HepG2 (cell line): ENCODE measurements around the gene CTNNA2. TPM values are rescaled to one million over a fixed set of nuclear protein-coding genes. Genes with fewer than 3 reads are reported as not detected.

Source experiments
- ATAC-seq: fragments of 200-7000 bp; cut with Tn5 transposase; 3 replicates; pipeline ENCODE4 v1.9.1; 2020; ENCODE audit warnings: mild to moderate bottlenecking, moderate library complexity
- BruUV-seq: library from RNA; stranded (reverse); fragments of 400-500 nt; replicated peaks from 2 replicates; lab custom pipeline; 2021; lab: Mats Ljungman, UMichigan
- CTCF ChIA-PET: fragments of 300-600 bp; formaldehyde crosslinking; extraction: SDS; loops from one replicate; lab custom pipeline; 2021; ENCODE audit warnings: low total read pairs, inconsistent platforms, low intra/inter-chr PET ratio; lab: Yijun Ruan, JAX
- POLR2A ChIA-PET: fragments of 350-600 bp; sonication (Branson Sonifier 250); formaldehyde crosslinking; loops from one replicate; lab custom pipeline; 2020; ENCODE audit warnings: antibody characterized with exemption, inconsistent platforms; lab: Yijun Ruan, JAX
- DNase-seq: peaks from one replicate; pipeline ENCODE4 v3.0.0-alpha.2; 2015; ENCODE audit warnings: low spot score
- FAIRE-seq: peaks from 3 replicates; lab custom pipeline; 2011; peaks lifted over from hg19 to GRCh38; lab: Jason Lieb, UNC
- H2AFZ ChIP-seq: one replicate; pipeline ENCODE4 v1.6.1; 2011; ENCODE audit warnings: low read length, inconsistent platforms
- H3K27ac ChIP-seq: fragments of 300-600 bp; 3 replicates; pipeline ENCODE4 v1.8.0; 2011; ENCODE audit warnings: mixed run types, mild to moderate bottlenecking, mixed read lengths, low read length, inconsistent platforms; ENCODE audit not compliant: insufficient read depth; ENCODE audit errors: extremely low read length
- H3K27me3 ChIP-seq, 2 experiments: fragments of 200-600 bp in 1 of 2; 2 replicates in 1 of 2; 3 replicates in 1 of 2; pipeline versions ENCODE4 v1.6.0 to v1.8.0; 2011; ENCODE audit warnings: low read length in 2 of 2, mild to moderate bottlenecking in 2 of 2, moderate library complexity in 2 of 2, inconsistent platforms in 1 of 2; ENCODE audit not compliant: insufficient read depth in 2 of 2, control insufficient read depth in 1 of 2
- H3K36me3 ChIP-seq, 2 experiments: fragments of 200-600 bp in 1 of 2; replicated peaks in 1 of 2; 2 replicates in 1 of 2; 3 replicates in 1 of 2; pipeline versions ENCODE4 v1.5.1 to v1.8.0; 2011; ENCODE audit warnings: low read length in 2 of 2, inconsistent platforms in 1 of 2; ENCODE audit not compliant: insufficient read depth in 2 of 2, control insufficient read depth in 1 of 2
- H3K4me1 ChIP-seq: 2 replicates; pipeline ENCODE4 v1.5.1; 2012; ENCODE audit warnings: low read length, inconsistent platforms; ENCODE audit not compliant: insufficient read depth
- H3K4me2 ChIP-seq: 2 replicates; pipeline ENCODE4 v1.6.0; 2011; ENCODE audit warnings: low read depth, low read length, inconsistent platforms
- H3K4me3 ChIP-seq, 3 experiments: fragments of 200-600 bp in 1 of 3; sonication (generic), shearing (Covaris generic) in 1 of 3; replicated peaks in 1 of 3; 2 replicates each; pipeline ENCODE4 v1.5.1; 2011 to 2016; ENCODE audit warnings: low read length in 3 of 3, inconsistent platforms in 2 of 3, low read depth in 2 of 3, mild to moderate bottlenecking in 2 of 3, control low read depth in 1 of 3, mixed read lengths in 1 of 3; ENCODE audit not compliant: insufficient read depth in 1 of 3
- H3K79me2 ChIP-seq: one replicate; pipeline ENCODE4 v1.6.1; 2011; ENCODE audit warnings: low read length, inconsistent platforms; ENCODE audit not compliant: insufficient read depth
- H3K9ac ChIP-seq: 2 replicates; pipeline ENCODE4 v1.6.0; 2011; ENCODE audit warnings: mild to moderate bottlenecking, low read depth, low read length, inconsistent platforms; ENCODE audit not compliant: insufficient read depth
- H3K9me3 ChIP-seq: 2 replicates; pipeline ENCODE4 v1.5.1; 2012; ENCODE audit warnings: mild to moderate bottlenecking, low read length
- H4K20me1 ChIP-seq: 2 replicates; pipeline ENCODE4 v1.6.0; 2011; ENCODE audit warnings: inconsistent platforms, mild to moderate bottlenecking, low read length, moderate library complexity; ENCODE audit not compliant: insufficient read depth
- ARID4A ChIP-seq: sonication (generic); formaldehyde crosslinking; IDR thresholded peaks from 2 replicates; pipeline ENCODE4 v1.5.0; 2020; ENCODE audit warnings: mild to moderate bottlenecking, missing genetic modification reagents, borderline replicate concordance
- CEBPG ChIP-seq: IDR thresholded peaks from 2 replicates; pipeline ENCODE4 v1.6.1; 2016
- EP300 ChIP-seq, 3 experiments: sonication (generic) in 1 of 3; formaldehyde crosslinking in 1 of 3; IDR thresholded peaks; 2 replicates each; pipeline versions ENCODE4 v1.5.1 to v1.6.1; 2011 to 2020; ENCODE audit warnings: low read depth in 2 of 3, low read length in 2 of 3, borderline replicate concordance in 1 of 3, improper control_type of control experiment in 1 of 3, mild to moderate bottlenecking in 1 of 3, missing genetic modification reagents in 1 of 3, moderate library complexity in 1 of 3
- FOXO1 ChIP-seq: sonication (generic); formaldehyde crosslinking; IDR thresholded peaks from 2 replicates; pipeline ENCODE4 v1.4.0; 2020; ENCODE audit warnings: missing genetic modification reagents
- HNRNPL ChIP-seq: fragments of 200-400 bp; formaldehyde crosslinking; IDR thresholded peaks from 2 replicates; pipeline ENCODE4 v1.6.1; 2017; ENCODE audit warnings: mild to moderate bottlenecking, low read depth, low read length
- JUN ChIP-seq: sonication (generic); formaldehyde crosslinking; IDR thresholded peaks from 2 replicates; pipeline ENCODE4 v1.4.0; 2020; ENCODE audit warnings: mild to moderate bottlenecking, missing genetic modification reagents
- MTA1 ChIP-seq: sonication (generic); formaldehyde crosslinking; IDR thresholded peaks from 2 replicates; pipeline ENCODE4 v1.4.0; 2020; ENCODE audit warnings: missing genetic modification reagents, mild to moderate bottlenecking, borderline replicate concordance
- MXI1 ChIP-seq: IDR thresholded peaks from 3 replicates; pipeline ENCODE4 v1.6.1; 2012; ENCODE audit warnings: low read depth, low read length, inconsistent platforms, borderline replicate concordance
- PREB ChIP-seq: sonication (generic); formaldehyde crosslinking; IDR thresholded peaks from 2 replicates; pipeline ENCODE4 v1.4.0; 2020; ENCODE audit warnings: missing genetic modification reagents
- RAD51 ChIP-seq: fragments of 450-650 bp; IDR thresholded peaks from 2 replicates; pipeline ENCODE4 v1.6.1; 2016; ENCODE audit warnings: borderline replicate concordance
- RFX3 ChIP-seq: IDR thresholded peaks from 2 replicates; pipeline ENCODE4 v1.6.1; 2016; ENCODE audit warnings: missing biosample characterization, missing genetic modification reagents
- SOX13 ChIP-seq, 3 experiments: fragments of 450-650 bp in 1 of 3; sonication (generic) in 1 of 3; formaldehyde crosslinking in 1 of 3; IDR thresholded peaks in 2 of 3; conservative IDR thresholded peaks in 1 of 3; 2 replicates each; pipeline versions ENCODE4 v1.5.0 to v1.6.1; 2016 to 2020; ENCODE audit warnings: antibody characterized with exemption in 1 of 3, mild to moderate bottlenecking in 1 of 3, missing compliant biosample characterization in 1 of 3, missing genetic modification reagents in 1 of 3, moderate library complexity in 1 of 3
- SYNCRIP ChIP-seq: fragments of 200-400 bp; formaldehyde crosslinking; IDR thresholded peaks from 2 replicates; pipeline ENCODE4 v1.6.1; 2018; ENCODE audit warnings: mild to moderate bottlenecking, low read depth, low read length; ENCODE audit not compliant: insufficient read depth
- ZMAT5 ChIP-seq: sonication (generic); formaldehyde crosslinking; IDR thresholded peaks from 2 replicates; pipeline ENCODE4 v1.5.0; 2020; ENCODE audit warnings: mild to moderate bottlenecking, low read depth, missing genetic modification reagents, borderline replicate concordance
- ZNF619 ChIP-seq: sonication (generic); formaldehyde crosslinking; IDR thresholded peaks from 2 replicates; pipeline ENCODE4 v1.4.0; 2020; ENCODE audit warnings: mild to moderate bottlenecking, missing genetic modification reagents
- WGBS: methylation state at CpG from one replicate; pipeline ENCODE4 v1.1.6; 2017; ENCODE audit warnings: low lambda C conversion rate; 5-methylcytosine and 5-hydroxymethylcytosine counted together
- in situ Hi-C: cut with HindIII; loops from 2 replicates; pipeline ENCODE4 v1.10.0; 2017; ENCODE audit warnings: low pct_unique_long_range_greater_than_20kb; ENCODE audit not compliant: extremely low pct_ligation_motif_present
- intact Hi-C: fragments of 100-400 bp; cut with micrococcal nuclease; formaldehyde crosslinking; loops from one replicate; pipeline ENCODE4 v1.10.0; 2022; ENCODE audit not compliant: unreplicated experiment
- polyA plus RNA-seq, 8 experiments: library from polyadenylated mRNA; depleted of rRNA in 3 of 8; stranded (reverse) in 7 of 8; unstranded in 1 of 8; fragments of >200 nt; fragmentation: Illumina TruSeq in 4 of 8; extraction: Trizol in 4 of 8; gene quantifications; 2 replicates each; pipeline versions ENCODE4 v1.2.1 to v1.2.3, GENCODE V29; 2011 to 2016; ENCODE audit warnings: low read depth in 4 of 8, missing spikeins in 1 of 8, mixed read lengths in 1 of 8; ENCODE audit not compliant: insufficient read depth in 1 of 8
- total RNA-seq, 5 experiments: library from RNA; depleted of rRNA; stranded (reverse); fragments of >200 nt; fragmentation: Illumina TruSeq; extraction: Trizol; gene quantifications; 2 replicates each; pipeline ENCODE4 v1.2.3, GENCODE V29; 2016; ENCODE audit warnings: low read depth in 1 of 5
- TF ChIP-seq, protein P1 (sequence below): sonication (generic); formaldehyde crosslinking; IDR thresholded peaks from 2 replicates; pipeline ENCODE4 v1.4.0; 2020; ENCODE audit warnings: mild to moderate bottlenecking, missing genetic modification reagents
- TF ChIP-seq, protein P2 (sequence below): sonication (generic); formaldehyde crosslinking; IDR thresholded peaks from 2 replicates; pipeline ENCODE4 v1.4.0; 2020; ENCODE audit warnings: missing genetic modification reagents; ENCODE audit errors: not compliant biosample characterization

The CTNNA2 gene
- total and polyA plus RNA-seq, 2 of the 13 experiments (the other 11 are each of a cell fraction or from before 2014, with no cell fraction given): not detected

DNA sequence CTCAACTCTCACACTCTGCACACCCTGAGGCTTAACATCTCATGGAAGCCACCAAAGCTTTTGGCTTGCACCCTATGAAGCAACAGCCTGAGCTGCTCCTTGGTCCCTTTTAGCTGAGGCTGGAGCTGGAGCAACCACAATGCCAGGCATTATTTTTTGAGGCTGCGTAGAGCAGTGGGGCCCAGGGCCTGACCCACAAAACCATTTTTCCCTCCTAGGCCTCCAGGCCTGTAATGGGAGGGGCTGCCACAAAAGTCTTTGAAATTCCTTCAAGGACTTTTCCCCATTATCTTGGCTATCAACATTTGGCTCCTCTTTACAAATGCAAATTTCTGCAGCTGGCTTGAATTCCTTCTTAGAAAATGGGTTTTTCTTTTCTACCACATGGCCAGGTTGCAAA, 39.8 kb downstream of the CTNNA2 start:
- BruUV-seq: no TSS peak
- no peak overlapping the region for H3K4me2 ChIP-seq
- ATAC-seq (no peak), FAIRE-seq (no peak), DNase-seq (no peak)
- no peaks in the 10 kb centered on the region; a peak in 1 of 5 replicates for H3K27me3 ChIP-seq
- no peaks in the 10 kb centered on the region for H3K79me2 ChIP-seq
- in situ Hi-C loops (no loop called here), intact Hi-C loops (no loop called here)
- no peak overlapping the region for H3K27ac ChIP-seq
- no peak overlapping the region for H3K9ac ChIP-seq
- H3K4me3 ChIP-seq: no peak overlapping the region
- H2AFZ ChIP-seq: no peak overlapping the region
- no peaks in the 10 kb centered on the region for H3K4me1 ChIP-seq
- H3K36me3 ChIP-seq: no peaks in the 10 kb centered on the region
- 7% methylated on average over 1 of the region's 1 CpG for WGBS
- no peaks in the 10 kb centered on the region for H4K20me1 ChIP-seq
- POLR2A ChIA-PET: no interaction called here
- peaks cover 98% of the 10 kb centered on the region for H3K9me3 ChIP-seq
- CTCF ChIA-PET: no interaction called here
- TF ChIP-seq HNRNPL (no peak), FOXO1 (CRISPR knock-in tag) (no peak), PREB (CRISPR knock-in tag) (no peak), EP300 (IDR thresholded peaks at IDR 0.05; ENCODE audit: low read depth in 2 of 2, low read length in 2 of 2) (no peak), EP300 (CRISPR knock-in tag; IDR thresholded peaks at IDR 0.05; ENCODE audit: borderline replicate concordance) (no peak), SOX13 (IDR thresholded peaks at IDR 0.05) (no peak), SOX13 (CRISPR knock-in tag; conservative IDR thresholded peaks at IDR 0.05 in 1 of 2, IDR thresholded peaks at IDR 0.05 in 1 of 2) (no peak), ZMAT5 (CRISPR knock-in tag) (no peak), ARID4A (CRISPR knock-in tag) (no peak), CEBPG (CRISPR knock-in tag) (no peak), SYNCRIP (no peak), RAD51 (no peak), ZNF619 (CRISPR knock-in tag) (no peak), MXI1 (no peak), JUN (CRISPR knock-in tag) (no peak), MTA1 (CRISPR knock-in tag) (no peak), RFX3 (no peak)
- TF ChIP-seq, protein P1, sequence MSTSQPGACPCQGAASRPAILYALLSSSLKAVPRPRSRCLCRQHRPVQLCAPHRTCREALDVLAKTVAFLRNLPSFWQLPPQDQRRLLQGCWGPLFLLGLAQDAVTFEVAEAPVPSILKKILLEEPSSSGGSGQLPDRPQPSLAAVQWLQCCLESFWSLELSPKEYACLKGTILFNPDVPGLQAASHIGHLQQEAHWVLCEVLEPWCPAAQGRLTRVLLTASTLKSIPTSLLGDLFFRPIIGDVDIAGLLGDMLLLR (CRISPR knock-in tag): no peak
- TF ChIP-seq, protein P2, sequence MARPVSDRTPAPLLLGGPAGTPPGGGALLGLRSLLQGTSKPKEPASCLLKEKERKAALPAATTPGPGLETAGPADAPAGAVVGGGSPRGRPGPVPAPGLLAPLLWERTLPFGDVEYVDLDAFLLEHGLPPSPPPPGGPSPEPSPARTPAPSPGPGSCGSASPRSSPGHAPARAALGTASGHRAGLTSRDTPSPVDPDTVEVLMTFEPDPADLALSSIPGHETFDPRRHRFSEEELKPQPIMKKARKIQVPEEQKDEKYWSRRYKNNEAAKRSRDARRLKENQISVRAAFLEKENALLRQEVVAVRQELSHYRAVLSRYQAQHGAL: no peak
